ENCODE results near the gene OOSP4A.

The OOSP4A gene

DNA sequence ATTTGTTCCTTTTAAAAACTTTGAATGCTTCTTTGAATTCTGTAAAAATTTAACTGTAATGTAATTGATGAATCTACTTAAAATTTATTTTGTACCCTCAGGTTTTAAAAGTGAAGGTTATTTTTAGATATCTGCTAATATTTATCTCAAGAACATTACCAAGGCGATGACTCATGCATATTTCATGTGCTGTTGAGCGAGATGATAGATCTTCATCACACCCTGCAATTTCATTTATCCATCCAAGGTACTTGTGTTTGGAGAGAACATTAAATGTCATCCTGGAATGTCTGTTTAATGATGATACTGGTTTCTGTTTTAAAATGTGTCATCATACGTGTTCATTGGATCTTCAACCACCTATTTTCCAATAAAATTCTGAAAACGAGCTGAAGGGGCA lies 6.7 kb upstream of the OOSP4A start:
- H3K4me3 ChIP-seq (replicated peaks; ENCODE audit: low read depth, low read length): no peak overlapping the region
- no peak for DNase-seq (ENCODE audit: extremely low read depth, low read depth)
- TF ChIP-seq CTCF (IDR thresholded peaks at IDR 0.05; ENCODE audit: low read depth, low read length, missing control alignments): no peak

- no peak for DNase-seq (ENCODE audit: extremely low read depth, low read depth)
- TF ChIP-seq CTCF (IDR thresholded peaks at IDR 0.05; ENCODE audit: low read depth, low read length, missing control alignments): no peak
- no peak overlapping the region for H3K4me3 ChIP-seq (replicated peaks; ENCODE audit: low read depth, low read length)
Measured at GRCh38 chr11:59960502-59961381, 3.1 kb upstream of the OOSP4A start.

- no peak overlapping the region for H3K4me3 ChIP-seq (replicated peaks; ENCODE audit: low read depth, low read length)
- DNase-seq (ENCODE audit: extremely low read depth, low read depth): no peak
- no peak for TF ChIP-seq CTCF (IDR thresholded peaks at IDR 0.05; ENCODE audit: low read depth, low read length, missing control alignments)
Measured at GRCh38 chr11:59962107-59962482, 1.7 kb upstream of the OOSP4A start.

- H3K4me3 ChIP-seq (replicated peaks; ENCODE audit: low read depth, low read length): no peak overlapping the region
- DNase-seq (ENCODE audit: extremely low read depth, low read depth): no peak
- no peak for TF ChIP-seq CTCF (IDR thresholded peaks at IDR 0.05; ENCODE audit: low read depth, low read length, missing control alignments)
Measured at GRCh38 chr11:59965424-59965823, 1.6 kb downstream of the OOSP4A start.

- DNase-seq (ENCODE audit: extremely low read depth, low read depth): no peak
- no peak overlapping the region for H3K4me3 ChIP-seq (replicated peaks; ENCODE audit: low read depth, low read length)
- TF ChIP-seq CTCF (IDR thresholded peaks at IDR 0.05; ENCODE audit: low read depth, low read length, missing control alignments): no peak
Measured at GRCh38 chr11:59966201-59966600, 2.4 kb downstream of the OOSP4A start.

GRCh38 chr11:59967677-59968394 lies 4.0 kb downstream of the OOSP4A start:
- TF ChIP-seq CTCF (IDR thresholded peaks at IDR 0.05; ENCODE audit: low read depth, low read length, missing control alignments): no peak
- no peak for DNase-seq (ENCODE audit: extremely low read depth, low read depth)
- no peak overlapping the region for H3K4me3 ChIP-seq (replicated peaks; ENCODE audit: low read depth, low read length)
